IPS DF 6.9 (cell line): ENCODE data around the gene MTHFSD.

ENCODE experiments used
- DNase-seq: peaks from one replicate; pipeline ENCODE4 v3.0.0-alpha.2; 2013; ENCODE audit warnings: low read depth, low spot score
- H3K27ac ChIP-seq: one replicate; pipeline ENCODE4 v1.5.1; 2013; ENCODE audit warnings: low read length, control low read depth
- H3K27me3 ChIP-seq: 2 replicates; pipeline ENCODE4 v1.6.1; 2013; ENCODE audit warnings: mild to moderate bottlenecking, low read length; ENCODE audit not compliant: control insufficient read depth, insufficient read depth
- H3K36me3 ChIP-seq: 2 replicates; pipeline ENCODE4 v1.6.1; 2013; ENCODE audit warnings: low read length; ENCODE audit not compliant: control insufficient read depth, insufficient read depth
- H3K4me1 ChIP-seq: 2 replicates; pipeline ENCODE4 v1.6.1; 2013; ENCODE audit warnings: low read length; ENCODE audit not compliant: control insufficient read depth, insufficient read depth
- H3K4me3 ChIP-seq: 2 replicates; pipeline ENCODE4 v1.5.1; 2013; ENCODE audit warnings: mild to moderate bottlenecking, low read length
- H3K9me3 ChIP-seq: 2 replicates; pipeline ENCODE4 v1.6.1; 2013; ENCODE audit warnings: low read length, inconsistent platforms; ENCODE audit not compliant: control insufficient read depth, insufficient read depth
- WGBS: extraction: QIAGEN DNeasy Blood & Tissue Kit; methylation state at CpG from one replicate; pipeline ENCODE4 v1.1.7; 2013; ENCODE audit warnings: mixed read lengths, missing lambda C conversion rate; ENCODE audit not compliant: insufficient read length, insufficient coverage; 5-methylcytosine and 5-hydroxymethylcytosine counted together

Gene MTHFSD

DNA sequence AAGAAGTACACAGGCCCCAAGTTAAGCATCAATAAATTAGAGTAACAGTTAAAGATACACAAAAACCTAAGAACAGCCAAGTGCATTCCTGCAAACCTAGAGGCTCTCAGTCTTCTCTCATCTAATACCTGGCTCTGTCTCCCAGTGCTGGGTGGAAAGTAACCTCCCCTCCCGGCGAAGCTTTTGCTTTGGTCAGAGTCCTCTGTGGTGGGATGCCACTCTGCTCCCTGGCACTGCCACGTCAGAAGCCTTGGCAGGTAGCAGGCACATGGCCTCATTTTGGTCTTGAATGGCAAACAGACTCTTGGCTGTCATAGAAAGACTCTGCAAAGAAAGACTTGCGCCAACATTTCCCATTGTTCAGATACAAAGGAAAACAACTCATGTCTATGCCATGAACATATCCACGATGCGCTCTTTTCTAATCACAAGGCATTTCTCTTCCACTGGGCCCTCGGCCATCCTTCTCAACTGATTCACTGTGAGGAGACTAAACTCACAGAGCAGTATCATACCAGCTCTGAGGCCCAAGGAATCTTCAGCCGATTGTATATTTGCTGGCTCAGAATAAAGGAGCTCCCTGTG lies 21.2 kb downstream of the MTHFSD start:
- Histone ChIP-seq H3K4me3 (no peak overlapping the region), H3K27me3 (no peaks in the 10 kb centered on the region), H3K36me3 (peaks cover 2% of the 10 kb centered on the region; the same call in 1 of the 2 replicates), H3K4me1 (no peaks in the 10 kb centered on the region), H3K27ac (no peak overlapping the region), H3K9me3 (no peaks in the 10 kb centered on the region)
- DNase-seq: no peak
- WGBS: no CpG with 5 or more reads among the region's 8 CpGs

DNA sequence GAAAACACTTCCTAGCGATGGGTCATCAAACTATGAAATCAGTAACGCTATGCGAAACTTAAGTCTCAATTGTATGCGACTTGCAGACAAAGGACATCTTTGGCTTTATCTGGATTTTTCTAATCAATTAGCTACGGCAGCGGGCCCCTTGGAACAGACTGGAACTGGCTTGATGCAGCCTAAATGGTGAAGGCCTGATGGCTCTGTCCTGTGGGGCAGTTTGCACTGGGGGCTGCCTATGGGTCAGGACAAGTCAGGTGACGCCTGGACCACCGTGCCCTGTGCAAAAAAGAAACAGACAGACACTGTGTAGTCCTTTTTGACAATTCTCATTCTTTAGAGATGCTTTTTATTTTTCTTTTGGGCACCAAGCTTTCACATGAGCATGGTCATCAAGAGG lies 22.0 kb downstream of the MTHFSD start:
- WGBS: no CpG with 5 or more reads among the region's 8 CpGs
- Histone ChIP-seq H3K9me3 (no peaks in the 10 kb centered on the region), H3K4me1 (no peaks in the 10 kb centered on the region), H3K27ac (no peak overlapping the region), H3K36me3 (no peaks in the 10 kb centered on the region; the same call in 1 of the 2 replicates), H3K4me3 (no peak overlapping the region), H3K27me3 (no peaks in the 10 kb centered on the region)
- no peak for DNase-seq

DNA sequence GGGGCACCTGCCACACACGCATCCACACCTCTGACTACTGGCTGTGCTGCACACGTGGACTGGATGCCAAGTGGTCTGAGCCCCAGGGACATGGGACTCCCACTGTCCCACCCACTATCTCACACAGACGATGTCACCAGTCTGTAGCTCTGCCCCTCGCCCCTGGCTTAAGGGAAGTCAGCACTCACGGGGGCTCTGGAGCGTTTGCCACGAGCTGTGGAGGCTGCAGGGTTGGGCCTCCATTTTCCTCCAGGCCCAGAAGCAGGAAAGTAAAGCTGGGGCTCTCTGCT lies 22.6 kb downstream of the MTHFSD start:
- Histone ChIP-seq H3K36me3 (no peaks in the 10 kb centered on the region), H3K9me3 (no peaks in the 10 kb centered on the region), H3K4me1 (no peaks in the 10 kb centered on the region), H3K4me3 (no peak overlapping the region), H3K27ac (no peak overlapping the region), H3K27me3 (no peaks in the 10 kb centered on the region)
- DNase-seq: no peak
- WGBS: no CpG with 5 or more reads among the region's 7 CpGs

DNA sequence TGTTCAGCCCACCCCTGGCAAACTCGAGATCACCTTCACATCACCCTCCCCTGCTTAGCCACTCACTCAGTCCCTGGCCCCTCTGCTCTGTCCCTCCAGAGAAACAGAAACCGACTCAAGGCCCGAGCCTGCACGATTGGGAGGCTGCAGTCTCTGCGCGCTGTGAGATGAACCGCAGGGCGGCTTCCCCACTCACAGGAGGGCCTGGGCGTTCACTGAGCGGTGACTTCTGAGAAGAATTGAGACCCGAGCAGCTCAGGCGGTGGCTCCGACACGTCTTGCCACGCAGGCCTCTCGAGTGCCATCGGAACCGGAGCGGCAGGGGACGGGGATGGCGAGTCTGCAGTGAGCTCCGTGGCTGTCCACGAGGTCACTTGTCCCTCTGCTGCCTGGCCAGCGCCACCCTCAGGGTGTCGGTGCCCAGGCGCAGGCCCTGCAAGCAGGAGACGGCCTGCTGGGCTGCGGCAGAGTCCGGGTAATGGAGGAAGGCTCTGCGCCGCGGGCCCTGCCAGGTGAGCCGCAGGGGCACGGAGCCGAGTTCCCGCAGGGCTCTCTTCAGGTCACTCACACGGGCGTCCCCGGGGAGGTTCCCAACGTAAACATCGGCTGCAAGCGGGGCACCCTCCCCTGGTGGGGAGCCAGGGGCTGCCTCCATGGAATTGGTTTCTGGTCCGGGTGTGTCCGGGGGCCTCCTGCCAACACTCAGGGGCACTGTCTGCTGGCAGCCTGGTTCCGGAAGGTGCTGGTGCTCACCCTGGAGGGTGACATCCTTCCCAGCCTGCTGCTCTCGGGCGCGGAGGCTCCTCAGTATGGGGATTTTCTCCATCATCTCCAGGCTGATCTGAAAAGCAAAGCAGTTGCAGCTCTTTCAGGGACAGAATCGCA lies 23.2 kb downstream of the MTHFSD start:
- Histone ChIP-seq H3K4me1 (no peaks in the 10 kb centered on the region; the same call in 1 of the 2 replicates), H3K27me3 (no peaks in the 10 kb centered on the region), H3K36me3 (no peaks in the 10 kb centered on the region), H3K9me3 (no peaks in the 10 kb centered on the region), H3K27ac (no peak overlapping the region), H3K4me3 (no peak overlapping the region)
- no CpG with 5 or more reads among the region's 49 CpGs for WGBS
- no peak for DNase-seq

DNA sequence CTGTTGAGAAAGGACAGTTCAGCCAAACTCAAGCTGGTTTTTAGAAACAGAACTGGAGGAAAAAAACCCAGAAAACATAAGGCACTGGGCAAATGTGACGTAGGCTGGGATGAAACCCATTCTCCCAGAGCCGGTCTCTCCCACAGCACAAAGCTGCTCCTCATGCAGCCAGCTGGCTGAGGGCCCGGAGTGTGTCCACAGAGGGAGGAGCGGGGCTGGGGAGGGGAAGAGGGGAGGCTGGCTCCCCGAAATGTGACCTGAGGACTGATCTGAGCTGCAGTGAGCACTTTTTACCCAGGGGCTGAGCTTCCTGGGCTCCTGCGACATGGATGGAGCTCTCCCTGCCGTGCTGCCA lies 23.9 kb downstream of the MTHFSD start:
- Histone ChIP-seq H3K27ac (no peak overlapping the region), H3K9me3 (no peaks in the 10 kb centered on the region), H3K27me3 (no peaks in the 10 kb centered on the region), H3K4me3 (no peak overlapping the region), H3K36me3 (no peaks in the 10 kb centered on the region), H3K4me1 (no peaks in the 10 kb centered on the region; the same call in 1 of the 2 replicates)
- DNase-seq: no peak
- WGBS: no CpG with 5 or more reads among the region's 7 CpGs

DNA sequence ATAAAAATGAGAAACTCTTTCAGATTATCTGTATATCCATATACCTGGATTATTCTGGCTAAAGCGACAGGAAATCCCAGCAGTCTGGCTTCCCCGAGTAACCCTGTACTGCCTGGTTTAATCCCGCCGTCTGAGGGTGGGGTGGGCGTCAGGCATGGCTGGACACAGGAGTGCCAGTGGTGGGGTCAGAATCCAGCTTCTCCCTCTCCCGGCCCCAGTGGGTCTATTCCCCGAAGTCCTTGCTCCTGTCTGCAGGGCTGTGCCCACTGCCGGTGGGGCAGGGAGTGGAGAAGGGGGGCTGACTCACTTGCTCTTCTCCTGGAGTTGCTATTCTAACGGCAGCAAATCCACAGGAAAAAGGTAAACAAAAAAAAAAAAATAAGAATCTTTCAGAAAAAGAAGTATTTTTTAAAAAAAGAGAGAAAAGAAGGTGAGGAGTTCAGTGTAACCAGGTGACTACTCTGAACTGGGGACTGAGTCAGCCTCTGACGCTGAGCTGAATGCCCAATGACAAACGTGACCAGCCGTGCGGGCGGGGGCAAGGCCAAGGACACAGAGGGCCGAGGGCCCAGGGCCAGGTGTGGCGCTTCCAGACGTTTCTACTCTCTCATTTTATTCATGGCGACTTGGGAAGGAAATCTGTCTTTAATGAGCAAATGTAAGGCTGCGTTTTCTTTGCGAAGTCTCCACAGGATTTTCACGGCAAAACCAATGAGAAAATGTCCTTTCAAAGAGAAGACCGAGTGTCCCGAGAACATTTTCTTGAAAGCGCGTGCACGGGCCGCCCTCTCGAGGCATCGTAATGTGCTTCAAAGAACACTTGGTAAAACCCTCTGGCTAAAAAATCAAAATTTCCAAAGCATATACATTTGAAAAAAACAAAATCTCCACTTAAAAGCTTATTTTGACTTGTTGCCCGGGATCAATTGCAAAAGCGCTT lies 24.5 kb downstream of the MTHFSD start:
- H3K9me3 ChIP-seq: no peaks in the 10 kb centered on the region
- WGBS: no CpG with 5 or more reads among the region's 31 CpGs
- no peaks in the 10 kb centered on the region for H3K36me3 ChIP-seq
- no peaks in the 10 kb centered on the region for H3K27me3 ChIP-seq
- no peak overlapping the region for H3K4me3 ChIP-seq
- H3K27ac ChIP-seq: no peak overlapping the region
- no peaks in the 10 kb centered on the region; the same call in 1 of the 2 replicates for H3K4me1 ChIP-seq
- DNase-seq: no peak

DNA sequence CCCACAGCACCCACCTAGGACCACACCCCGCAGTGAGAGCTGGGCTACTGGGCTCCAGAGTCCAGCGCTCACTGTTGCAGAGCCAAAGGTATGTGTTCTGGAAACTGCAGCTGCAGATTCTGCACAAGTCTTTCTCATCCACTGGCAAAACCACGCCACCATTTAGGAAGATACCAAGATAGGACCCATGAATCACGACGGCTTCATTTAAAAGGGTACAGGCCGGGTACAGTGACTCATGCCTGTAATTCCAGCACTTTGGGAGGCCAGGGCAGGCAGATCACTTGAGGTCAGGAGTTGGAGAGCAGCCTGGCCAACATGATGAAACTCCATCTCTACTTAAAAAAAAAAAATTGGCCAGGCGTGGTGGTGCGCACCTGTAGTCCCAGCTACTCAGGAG lies 25.9 kb downstream of the MTHFSD start:
- Histone ChIP-seq H3K4me3 (no peak overlapping the region), H3K4me1 (no peaks in the 10 kb centered on the region; the same call in 1 of the 2 replicates), H3K27me3 (no peaks in the 10 kb centered on the region), H3K9me3 (no peaks in the 10 kb centered on the region), H3K36me3 (no peaks in the 10 kb centered on the region), H3K27ac (no peak overlapping the region)
- WGBS: no CpG with 5 or more reads among the region's 8 CpGs
- no peak for DNase-seq

DNA sequence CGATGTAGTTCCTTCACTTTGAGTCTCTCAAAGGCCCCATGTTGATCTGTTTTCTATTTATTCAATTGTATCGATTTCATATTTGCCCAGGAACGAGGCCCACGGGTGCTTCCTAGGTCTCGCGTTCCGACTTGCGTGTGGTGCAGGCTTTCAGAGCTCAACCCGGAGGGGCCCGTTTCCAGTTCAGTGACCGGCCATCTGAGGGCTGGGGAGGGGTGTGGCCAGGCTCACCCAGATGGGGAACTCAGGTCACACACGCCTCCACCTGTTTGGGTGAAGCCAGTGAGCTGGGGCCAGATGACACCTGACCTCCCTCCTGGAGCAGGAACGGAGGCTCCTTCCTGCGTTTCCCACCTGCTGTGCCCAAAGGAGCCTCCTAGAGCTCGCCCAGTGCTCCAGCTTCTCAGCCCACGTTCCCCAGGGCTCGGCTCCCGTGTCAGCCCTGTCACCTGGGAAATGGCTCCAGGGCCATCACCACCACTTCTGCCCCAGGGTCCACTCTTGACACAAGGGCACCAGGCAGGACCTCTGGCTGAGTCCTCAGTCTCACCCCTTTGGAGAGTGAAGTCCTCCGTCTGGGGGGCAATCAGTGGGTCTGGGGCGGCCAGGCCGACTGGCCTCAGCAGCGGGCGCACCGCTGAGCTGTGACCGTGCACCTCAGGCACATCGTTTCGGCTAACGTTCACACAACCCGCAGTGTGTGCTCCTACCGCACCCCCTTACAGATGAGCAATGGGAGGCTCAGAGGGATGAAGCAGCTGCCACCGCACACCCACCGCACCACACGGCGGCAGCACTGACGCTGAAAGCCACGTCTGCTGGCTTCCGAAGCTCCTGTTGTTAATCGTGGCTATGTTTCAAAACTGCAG lies 26.7 kb downstream of the MTHFSD start:
- no peak overlapping the region for H3K4me3 ChIP-seq
- no CpG with 5 or more reads among the region's 38 CpGs for WGBS

DNA sequence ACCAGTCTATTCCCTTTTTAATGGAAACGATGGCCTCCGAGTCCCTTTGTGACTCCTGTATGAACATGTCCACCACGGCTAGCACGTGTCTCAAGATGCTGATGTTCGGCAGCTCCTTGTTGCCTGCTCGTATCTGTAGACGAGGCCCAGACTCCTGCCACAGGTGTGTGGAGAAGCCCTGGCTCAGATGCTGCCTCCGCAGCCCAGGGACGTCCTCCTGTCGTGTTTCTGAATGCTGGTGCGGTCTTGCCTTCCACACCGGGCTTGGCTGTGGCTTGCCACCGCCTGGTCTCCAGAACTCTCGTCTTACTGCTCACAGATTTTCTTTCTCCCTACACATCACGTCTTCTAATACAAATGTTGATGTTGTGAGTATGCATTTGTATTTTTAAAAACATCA lies 27.7 kb downstream of the MTHFSD start:
- H3K4me3 ChIP-seq: no peak overlapping the region
- no peaks in the 10 kb centered on the region for H3K36me3 ChIP-seq
- WGBS: no CpG with 5 or more reads among the region's 15 CpGs
- no peak for DNase-seq
- no peaks in the 10 kb centered on the region for H3K9me3 ChIP-seq
- no peak overlapping the region for H3K27ac ChIP-seq
- H3K4me1 ChIP-seq: no peaks in the 10 kb centered on the region; the same call in 1 of the 2 replicates
- H3K27me3 ChIP-seq: no peaks in the 10 kb centered on the region

More for the DNA sequence above, 26.7 kb downstream of the MTHFSD start:
- Histone ChIP-seq H3K36me3 (no peaks in the 10 kb centered on the region), H3K27me3 (no peaks in the 10 kb centered on the region), H3K9me3 (no peaks in the 10 kb centered on the region), H3K4me1 (no peaks in the 10 kb centered on the region; the same call in 1 of the 2 replicates), H3K27ac (no peak overlapping the region)
- no peak for DNase-seq
